GM19351 (cell line): ENCODE results near the gene LPP.

Experiments
- ATAC-seq: cut with Tn5 transposase; IDR thresholded peaks from one replicate; pipeline ENCODE4 v1.9.1; 2021; ENCODE audit warnings: mild to moderate bottlenecking, moderate library complexity; ENCODE audit not compliant: unreplicated experiment

Gene LPP

DNA sequence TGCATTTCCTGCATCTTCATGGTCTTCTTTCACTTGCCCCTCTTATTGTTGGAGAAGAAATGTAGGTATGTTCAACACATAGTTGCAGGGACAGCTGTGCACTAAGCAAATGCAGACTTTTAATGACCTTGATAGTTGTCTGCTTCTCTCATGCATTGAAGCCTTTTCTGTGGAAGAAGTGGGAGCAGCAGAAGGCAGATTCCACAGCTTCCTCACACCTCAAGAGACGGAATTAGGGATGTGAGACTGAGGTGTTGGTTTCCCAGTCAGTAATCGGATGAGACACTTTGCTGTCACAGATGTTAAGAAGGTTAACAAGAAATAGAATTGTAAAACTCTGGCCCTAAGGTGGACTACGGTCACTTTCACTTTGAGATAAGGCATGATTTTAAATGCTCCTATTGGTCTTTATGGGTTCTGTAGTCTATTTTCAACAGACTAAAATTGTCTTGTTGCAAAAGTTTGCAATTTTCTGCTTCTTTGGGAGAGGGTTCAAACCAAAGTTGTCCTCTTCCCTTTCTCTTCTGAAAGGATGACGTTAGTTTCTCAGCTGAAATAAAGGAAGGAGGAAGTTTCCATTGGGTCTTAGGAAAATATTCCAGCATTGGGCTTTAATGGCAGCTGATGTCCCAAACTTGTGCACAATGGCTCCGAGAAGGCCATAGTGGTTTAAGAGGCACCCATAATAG lies 117.4 kb downstream of the LPP start:
- no peak for ATAC-seq

- ATAC-seq = no peak
Measured at GRCh38 chr3:188272481-188273372, 118.8 kb downstream of the LPP start.

DNA sequence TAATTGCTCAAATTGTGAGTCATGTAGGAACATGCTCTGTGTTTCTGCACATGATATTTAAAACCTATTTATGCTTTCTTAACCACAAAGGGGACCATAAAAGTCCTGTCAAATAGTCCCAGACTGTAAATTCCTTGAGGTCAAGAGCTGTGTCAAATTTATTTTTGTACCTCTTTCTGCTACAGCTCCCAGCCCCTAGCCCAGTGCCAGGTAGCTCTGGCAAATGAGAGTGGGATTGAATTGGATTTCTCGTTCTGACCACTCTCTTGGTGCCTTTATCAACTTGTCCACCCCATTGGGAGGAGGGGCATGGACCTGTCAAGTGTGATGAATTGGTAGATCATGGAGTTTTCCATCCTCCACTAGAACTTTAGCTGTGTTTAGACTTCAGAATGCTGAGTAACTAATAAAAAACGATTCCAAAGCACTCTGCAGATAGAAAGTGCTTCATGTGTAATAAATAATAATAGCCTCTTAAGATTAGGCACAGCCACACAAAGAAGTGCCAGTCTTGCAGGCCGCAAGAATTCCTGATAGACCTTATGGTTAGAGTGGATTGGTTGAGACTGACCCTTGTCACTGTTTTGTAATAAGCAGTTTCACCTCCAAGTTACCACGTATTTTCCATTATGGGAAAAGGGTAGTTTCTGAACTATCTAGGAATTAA lies 120.4 kb downstream of the LPP start:
- ATAC-seq = no peak

DNA sequence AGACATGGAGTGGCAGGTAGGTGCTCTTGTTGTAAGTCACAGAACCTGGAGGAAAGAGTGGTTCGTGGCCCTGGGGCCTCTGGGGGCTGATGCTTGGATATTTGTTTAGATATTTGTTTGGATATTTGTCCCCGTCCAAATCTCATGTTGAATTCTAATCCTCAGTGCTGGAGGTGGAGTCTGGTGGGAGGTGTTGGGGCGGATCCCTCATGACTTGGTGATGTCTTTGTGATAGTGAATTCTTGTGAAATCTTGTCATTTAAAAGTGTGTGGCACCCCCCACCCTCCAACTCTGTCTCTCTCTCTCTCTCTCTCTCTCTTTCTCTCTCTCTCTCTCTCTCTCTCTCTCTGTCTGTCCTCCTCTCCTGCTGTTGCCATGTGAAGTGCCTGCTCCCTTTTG lies 122.4 kb downstream of the LPP start:
- no peak for ATAC-seq

DNA sequence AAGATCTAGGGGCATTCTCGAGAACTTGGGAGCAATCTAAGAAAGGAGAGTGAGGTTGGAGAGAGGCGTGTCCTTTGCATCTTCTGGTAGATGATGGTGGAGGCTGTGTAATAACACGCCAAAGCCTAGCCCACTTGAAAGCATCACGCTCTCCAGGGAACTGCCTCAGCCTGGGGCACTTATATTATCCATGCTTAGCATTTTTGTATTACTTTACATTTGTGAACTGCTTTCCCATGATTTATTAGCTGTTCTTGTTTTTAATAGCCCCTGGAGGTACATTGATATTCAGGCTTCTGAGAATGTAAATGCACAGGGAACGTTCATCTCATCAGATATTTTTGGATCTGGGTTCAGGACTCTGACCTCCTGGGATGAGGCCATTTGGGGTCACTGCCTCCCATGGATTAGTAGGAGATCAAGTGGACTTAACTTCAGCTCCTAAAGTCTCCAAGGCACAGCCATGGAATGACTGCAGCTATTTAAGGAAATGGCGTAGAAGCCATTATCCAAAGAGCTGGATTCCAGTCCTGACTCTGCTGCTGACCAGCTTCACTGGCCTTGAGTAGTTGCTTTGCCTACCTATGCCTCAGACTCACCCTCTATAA lies 124.9 kb downstream of the LPP start:
- ATAC-seq = no peak

DNA sequence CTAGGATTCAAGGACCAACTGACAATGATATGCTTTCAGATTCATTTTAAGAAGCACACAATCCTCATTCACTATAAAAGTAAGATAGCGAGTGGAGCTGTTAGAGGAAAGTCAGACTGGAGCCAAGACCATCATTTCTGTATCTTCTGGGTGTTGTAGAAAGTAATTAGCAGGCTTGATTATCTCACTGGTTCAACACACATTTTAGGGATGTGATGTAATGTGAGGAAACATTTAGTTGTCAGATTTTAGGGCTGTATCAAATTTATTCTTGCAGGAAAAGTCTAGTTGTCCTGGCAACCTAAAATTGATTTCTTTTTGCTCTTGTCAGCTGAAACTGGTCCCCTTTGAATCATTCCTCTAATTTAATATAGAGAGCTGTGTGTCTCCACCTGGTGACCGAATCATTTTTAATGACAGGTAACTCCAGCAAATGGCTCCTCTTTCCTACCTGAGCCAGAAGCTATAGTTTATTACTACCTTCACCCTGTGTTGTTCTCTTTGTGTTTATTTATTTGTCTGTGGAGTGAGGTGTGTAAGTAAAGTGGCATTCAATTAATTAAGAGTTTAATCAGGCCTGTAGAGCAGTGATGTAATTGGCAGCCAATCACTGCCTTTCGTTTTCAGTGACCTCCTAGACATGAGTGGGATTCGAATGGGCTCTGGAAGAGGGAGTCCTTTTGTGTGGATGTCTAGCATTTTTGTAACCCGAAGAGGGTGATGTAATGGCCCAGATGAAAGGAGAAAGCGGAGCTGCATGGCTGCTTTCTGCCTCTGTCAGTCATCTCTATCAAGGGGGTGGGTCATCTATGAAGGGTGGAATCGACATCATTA lies 125.8 kb downstream of the LPP start:
- ATAC-seq = no peak

GRCh38 chr3:188280627-188281026 lies 126.7 kb downstream of the LPP start:
- no peak for ATAC-seq

GRCh38 chr3:188282871-188283270 lies 128.9 kb downstream of the LPP start:
- ATAC-seq = no peak

DNA sequence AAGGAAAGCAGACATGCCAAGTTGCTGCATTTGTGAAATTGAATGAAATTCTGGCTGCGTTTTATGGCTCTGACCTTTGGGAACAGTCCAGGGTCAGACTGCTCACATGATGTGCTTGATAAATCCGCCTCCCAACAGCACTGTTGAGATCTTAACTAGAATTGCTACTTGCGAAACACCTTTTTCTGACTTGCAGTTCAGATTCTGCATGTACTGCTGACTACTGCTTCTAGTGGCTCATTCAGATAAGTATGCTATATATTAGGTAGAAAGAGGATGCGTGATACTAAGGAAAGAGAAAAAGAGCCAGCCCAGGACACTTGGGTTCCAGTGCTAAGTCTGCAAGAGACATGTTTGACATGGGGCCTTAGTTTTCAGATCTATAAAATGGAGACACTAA lies 129.4 kb downstream of the LPP start:
- no peak for ATAC-seq

DNA sequence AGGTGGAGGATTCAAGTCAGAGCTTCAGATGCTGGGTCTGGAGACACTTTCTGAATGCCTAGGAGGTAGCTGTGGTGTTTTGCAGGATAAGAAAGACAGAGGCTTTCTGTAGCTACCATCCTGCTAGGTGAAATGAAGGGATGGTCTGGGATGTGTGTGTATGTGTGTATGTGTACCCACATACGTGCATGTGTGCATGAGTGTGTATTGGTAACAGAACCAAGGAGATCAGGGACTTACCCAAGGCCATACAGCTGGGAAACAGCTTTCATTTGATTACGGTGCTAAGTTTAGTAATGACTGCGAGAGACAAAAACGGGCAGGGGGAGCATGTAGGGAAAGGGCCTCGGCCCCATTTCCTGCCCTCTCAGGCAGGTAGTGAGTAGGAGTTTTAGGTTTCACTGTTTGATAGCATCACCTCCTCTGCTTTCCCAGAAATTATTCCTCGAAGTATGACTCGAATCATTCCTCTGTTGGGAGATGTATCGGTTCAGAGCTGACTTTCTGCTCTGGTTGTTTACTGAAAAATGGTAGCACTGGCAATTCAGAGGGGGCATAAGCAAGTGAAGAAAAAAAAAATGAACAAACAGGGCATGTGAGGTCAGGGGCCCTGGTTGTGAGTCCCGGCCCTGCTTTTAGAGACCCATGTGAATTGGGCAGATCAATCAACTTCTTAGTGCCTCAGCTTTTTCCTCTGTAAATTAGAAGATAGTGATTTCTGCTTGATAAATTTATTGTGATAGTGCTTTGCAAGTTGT lies 130.7 kb downstream of the LPP start:
- no peak for ATAC-seq

- ATAC-seq = no peak
Measured at GRCh38 chr3:188286087-188286513, 132.1 kb downstream of the LPP start.

DNA sequence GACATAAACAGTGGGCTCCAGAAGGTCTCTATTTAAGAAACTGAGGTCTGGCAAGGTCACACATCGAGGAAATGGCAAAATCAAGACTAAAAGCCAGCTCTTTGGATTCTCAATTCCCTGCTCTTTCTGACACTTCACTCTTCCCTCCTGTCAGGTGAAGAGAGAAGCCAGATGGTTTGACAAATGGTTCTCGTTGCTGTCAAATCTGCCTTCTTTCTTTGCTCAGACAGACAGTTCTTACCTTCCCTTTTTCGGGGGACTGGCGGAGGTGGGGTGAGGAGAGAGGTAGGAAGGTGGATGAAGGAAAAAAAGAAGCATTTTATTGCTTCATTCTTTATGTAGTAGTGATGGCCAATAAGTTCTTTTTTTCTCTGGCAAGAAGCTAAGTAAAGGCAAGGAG lies 133.4 kb downstream of the LPP start:
- no peak for ATAC-seq

- no peak for ATAC-seq
Measured at GRCh38 chr3:188287762-188288505, 134.0 kb downstream of the LPP start.

GRCh38 chr3:188292251-188292650 lies 138.3 kb downstream of the LPP start:
- ATAC-seq = no peak

DNA sequence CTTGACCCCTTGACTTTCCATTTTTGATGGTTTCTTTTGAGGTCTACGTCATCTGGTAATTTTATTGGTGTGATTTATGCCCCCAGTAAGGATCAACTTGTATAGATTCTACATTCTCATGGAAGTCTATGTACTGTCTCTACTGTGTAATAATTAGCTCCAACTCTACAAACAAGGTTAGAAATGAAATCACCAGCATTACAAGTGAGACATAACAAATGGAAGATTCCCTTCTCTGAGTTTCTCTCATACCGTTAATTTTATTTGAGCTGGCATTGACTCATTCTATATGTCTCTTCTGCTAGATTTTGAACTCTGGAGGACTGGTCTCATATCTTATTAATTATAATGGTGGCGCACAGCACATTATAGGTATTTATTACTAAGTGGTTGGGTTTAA lies 138.9 kb downstream of the LPP start:
- ATAC-seq = no peak

- no peak for ATAC-seq
Measured at GRCh38 chr3:188294113-188294512, 140.2 kb downstream of the LPP start.

GRCh38 chr3:188294823-188295487 lies 141.0 kb downstream of the LPP start:
- no peak for ATAC-seq

- ATAC-seq = no peak
Measured at GRCh38 chr3:188295876-188296275, 141.9 kb downstream of the LPP start.
